CD4-positive, alpha-beta T cell treated with Interleukin-10 for 1 hour (primary cell): ENCODE measurements around the gene LRIF1.
"Not testable (repeated sequence)": the region's sequence is repeated elsewhere in the genome, so short reads cannot be mapped to it uniquely, and the experiment has no call there.

Experiments used
- DNase-seq: peaks from one replicate; pipeline ENCODE4 v3.0.0-alpha.2; 2020

Gene LRIF1

DNA sequence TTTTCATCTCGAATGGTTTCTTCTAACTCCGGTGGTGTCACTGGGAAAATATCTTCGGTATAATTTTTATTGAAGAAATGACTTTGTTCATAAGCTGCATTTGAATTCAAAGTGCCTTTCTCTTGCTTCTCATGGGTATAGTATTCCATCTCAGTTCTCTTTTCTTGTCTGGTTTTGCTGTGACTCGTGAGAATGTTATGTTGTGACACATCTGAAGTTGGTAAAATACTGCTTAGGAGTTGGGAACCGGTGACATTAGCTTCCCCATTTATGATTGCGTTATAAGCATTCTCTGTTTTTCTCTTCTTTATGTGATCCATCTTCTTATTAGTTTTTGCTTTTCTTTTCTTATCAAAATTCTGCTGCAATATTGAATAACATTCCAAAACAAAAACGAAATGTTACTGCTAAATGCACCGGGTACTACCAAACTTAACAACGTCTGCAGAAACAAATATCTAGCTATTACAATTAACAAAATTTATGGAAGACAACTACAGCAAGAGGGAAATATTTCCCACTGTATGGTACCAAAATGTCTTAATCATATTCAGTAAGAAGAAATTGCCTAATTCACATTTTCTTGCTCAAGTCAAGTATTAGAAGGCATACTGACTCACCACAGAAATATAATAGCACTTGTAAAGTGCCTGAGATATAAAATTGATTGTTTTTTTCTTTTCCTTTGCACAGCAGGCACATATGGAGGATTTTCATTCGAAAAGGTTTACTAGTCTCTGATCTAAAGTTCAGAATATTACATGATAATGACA lies 15.5 kb downstream of the LRIF1 start:
- no peak for DNase-seq

DNA sequence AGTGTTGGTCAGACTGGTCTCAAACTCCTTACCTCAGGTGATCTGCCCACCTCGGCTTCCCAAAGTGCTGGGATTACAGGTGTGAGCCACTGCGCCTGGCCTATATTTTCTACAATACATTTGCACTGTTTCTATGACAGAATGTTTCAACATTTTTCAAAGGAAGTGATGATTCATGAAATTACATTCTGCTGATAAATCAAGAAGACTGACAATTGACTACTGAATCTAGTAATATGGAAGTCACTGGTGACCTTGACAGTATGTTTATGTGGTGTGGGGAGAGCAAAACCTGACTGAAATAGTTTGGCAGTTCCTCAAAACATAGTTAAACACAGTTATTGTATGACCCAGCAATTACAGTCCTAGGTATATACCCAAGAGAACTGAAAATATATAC lies 18.1 kb downstream of the LRIF1 start:
- DNase-seq = no peak

DNA sequence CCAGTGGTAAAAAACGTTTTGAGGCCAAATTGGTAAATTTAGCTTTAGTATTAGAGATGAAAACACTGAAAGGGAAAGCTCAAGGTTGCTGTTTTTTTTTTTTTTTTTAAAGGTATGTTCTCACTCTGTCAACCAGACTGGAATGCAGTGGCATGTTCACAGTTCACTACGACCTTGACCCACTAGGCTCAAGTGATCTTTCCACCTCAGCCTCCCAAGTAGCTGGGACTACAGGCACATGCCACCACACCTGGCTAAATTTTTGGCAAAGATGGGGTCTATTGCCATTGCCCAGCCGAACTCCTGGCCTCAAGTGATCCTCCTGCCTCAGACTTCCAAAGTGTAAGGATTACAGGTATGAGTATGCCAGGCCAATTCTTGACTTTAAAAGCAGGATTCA lies 18.9 kb downstream of the LRIF1 start:
- no peak for DNase-seq

DNA sequence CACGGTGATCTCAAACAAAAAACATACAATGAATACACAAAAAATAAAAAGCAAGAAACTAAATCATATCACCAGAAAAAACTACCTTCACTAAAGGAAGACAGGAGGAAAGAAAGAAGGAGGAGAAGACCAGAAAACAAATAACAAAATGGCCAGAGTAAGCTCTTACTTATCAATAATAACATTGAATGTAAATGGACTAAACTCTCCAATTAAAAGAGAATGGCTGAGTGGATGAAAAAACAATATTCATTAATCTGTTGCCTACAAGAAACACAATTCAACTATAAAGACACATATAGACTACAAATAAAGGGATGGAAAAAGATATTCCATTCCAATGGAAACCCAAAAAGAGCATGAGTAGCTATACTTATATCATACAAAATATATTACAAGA lies 27.2 kb downstream of the LRIF1 start:
- no peak for DNase-seq

DNA sequence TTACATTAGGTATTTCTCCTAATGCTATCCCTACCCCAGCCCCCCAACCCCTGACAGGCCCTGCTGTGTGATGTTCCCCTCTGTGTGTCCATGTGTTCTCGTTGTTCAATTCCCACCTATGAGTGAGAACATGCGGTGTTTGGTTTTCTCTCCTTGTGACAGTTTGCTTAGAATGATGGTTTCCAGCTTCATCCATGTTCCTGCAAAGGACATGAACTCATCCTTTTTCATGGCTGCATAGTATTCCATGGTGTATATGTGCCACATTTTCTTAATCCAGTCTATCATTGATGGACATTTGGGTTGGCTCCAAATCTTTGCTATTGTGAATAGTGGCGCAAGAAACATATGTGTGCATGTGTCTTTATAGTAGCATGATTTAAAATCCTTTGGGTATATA lies 32.6 kb downstream of the LRIF1 start:
- DNase-seq = not testable (repeated sequence)

DNA sequence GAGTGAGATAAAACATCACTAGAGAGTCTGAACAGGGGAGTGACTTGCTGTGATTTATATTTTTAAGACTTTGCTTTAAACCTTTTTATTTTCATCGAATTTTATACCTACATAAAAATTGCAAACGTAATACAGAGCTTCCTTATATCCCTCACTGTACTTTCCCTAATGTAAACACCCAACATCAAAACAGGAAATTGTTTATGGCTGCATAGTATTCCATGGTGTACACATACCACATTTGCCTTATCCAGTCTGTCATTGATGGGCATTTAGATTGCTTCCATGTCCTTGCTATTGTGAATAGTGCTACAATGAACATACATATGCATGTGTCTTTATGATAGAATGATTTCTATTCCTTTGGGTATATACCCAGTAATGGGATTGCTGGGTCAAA lies 34.8 kb downstream of the LRIF1 start:
- DNase-seq = no peak

DNA sequence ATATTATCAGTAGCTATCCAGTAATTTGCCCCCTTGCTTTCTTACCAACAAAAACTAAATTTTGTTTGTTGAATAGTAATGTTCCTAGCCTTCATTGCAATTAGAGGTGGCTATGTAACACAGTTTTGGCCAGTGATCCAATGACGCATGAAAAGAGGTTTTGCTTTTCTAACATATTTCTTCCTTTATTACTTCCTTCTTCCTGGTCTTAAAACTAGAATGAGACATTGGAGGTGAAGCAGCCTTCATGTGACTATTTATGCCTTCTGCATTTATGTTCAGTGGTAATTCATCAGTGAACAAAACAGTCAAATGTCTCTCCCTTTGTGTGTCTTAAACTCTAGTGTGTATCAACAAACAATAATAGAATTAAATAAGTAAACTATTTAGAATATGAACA lies 35.5 kb downstream of the LRIF1 start:
- DNase-seq = no peak

DNA sequence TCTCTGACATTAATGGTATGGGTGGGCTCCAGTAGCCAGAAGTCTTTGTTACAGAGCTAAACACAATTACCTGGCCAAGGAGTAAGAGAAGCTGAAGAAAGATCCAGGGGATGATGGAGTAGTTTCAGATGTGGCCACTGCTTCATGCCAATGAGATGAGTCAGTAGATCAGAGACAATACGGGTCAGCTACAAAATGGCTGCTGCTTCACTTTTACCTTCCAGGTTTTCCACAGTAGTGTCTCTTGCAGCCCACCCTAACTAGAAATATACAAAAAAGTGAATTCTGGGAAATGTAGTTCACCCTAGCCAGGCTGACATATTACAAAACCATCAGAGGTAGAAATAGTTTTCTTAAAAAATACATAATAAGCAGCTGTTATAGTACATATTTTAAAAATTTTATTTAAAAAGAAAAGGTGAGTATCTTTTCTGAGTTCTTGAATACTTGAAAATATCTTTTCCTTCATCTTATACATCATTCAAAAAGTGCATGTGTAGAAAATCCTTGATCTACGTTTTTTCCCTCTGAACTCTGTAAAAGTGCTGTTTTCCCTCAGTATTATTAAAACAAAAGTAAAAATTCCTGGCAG lies 36.1 kb downstream of the LRIF1 start:
- no peak for DNase-seq

DNA sequence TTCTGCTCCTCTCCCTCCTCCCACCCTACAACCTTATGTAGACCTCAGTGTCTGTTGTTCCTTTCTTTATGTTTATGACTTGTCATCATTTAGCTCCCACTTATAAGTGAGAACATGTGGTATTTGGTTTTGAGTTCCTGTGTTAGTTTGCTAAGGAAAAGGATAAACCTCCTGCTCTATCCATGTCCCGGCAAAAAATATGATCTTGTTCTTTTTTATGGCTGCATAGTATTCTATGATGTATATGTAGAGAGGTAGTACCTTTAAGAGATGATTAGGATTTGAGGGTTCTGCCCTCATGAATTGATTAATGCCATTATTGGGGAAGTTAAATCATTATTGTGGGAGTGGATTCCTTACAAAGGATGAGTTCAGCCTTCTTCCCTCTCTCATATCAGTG lies 41.8 kb downstream of the LRIF1 start:
- DNase-seq = no peak

DNA sequence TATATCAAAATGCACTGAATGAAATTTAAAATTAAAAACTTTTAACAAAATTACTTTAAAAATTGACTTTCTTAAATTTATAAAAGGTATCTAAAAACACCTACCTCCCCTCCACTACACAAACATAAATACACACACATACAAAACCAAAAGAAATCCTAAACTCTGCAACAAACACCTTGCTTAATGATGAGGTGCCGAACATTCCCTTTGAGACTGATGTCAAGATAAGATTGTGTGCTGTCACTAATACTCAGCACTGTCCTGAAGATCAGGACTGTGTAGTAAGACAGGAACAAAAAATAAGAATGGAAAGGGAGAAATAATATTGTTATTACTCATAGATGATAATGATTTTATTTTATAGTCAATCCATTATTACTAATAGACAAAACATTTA lies 45.7 kb downstream of the LRIF1 start:
- DNase-seq = no peak

DNA sequence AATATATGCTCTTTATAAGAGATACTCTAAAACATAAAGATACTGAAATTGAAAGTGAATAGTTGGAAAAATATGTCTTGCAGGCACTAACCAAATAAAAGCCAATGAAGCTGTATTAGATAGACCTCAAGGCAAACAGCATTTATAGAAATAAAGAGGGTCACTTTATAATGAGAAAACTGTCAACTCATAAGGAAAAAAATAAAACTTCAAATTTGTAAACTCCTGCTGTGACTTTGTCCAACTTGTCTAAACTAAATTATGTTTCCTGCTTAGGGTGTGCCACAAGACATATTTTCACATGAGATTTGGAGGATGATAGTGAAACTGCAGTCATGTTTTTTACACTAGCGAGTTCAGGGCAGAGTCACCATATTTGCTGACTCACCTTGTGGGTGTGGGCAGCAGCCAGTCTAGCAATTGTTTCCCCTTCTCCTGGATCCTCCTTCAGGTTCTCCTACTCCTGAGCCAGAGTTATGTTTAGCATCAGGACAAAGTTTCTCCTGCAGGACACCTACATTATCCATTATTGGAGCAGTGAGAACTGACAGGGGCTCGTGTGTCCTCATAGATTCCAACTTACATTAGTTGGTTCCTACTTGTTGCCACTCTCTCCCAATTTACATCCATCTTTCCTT lies 46.9 kb downstream of the LRIF1 start:
- no peak for DNase-seq

DNA sequence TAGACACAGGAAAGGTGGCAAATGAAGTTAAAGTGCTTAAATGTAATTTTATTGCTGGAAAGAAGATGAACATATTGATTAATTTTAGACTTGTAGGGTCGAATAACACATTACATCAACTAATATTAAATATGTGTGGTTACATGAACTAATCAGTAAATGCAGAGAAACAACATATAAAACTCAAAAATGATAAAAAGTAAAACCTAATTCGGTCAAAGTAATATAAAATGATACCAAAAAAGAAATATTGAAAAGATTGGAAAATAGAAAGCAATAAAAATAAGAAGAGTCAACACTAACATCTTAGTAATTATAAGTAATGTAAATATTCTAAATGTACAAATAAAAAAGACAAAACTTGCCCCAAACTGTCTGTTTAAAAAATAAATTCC lies 47.5 kb downstream of the LRIF1 start:
- no peak for DNase-seq

DNA sequence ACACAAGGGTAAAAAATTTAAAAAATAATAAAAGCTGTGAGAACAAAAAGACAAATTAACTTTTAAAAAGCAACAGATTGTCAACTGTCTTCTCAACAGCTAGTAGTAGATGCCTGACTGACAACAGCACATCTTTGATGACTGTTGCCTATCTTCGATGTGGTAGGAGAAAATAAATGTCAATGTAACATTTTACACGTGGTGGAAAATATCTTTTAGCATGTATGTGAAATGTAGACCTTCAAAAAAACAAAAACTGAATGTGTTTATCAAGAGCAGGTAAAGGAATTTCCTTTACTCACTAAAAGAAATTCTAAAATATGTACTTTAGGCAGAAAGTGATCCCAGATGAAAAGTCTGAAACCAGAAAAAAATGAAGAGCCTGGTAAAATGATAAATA lies 47.9 kb downstream of the LRIF1 start:
- no peak for DNase-seq

DNA sequence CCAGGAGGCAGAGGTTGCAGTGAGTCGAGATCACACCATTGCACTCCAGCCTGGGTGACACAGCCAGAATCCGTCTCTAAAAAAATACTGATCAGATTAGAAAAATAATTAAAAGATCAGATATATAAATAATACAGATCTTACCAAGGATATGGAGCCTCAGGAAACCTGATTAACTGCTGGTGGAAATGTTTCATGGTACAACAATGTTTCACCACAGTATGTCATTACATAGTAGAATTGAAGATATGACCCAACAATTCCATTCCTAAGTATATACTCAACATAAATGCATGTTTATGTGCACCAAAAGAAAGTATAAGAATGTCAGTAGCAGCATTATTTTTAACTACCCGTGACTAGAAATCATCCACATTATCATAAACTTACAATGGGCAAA lies 49.0 kb downstream of the LRIF1 start:
- no peak for DNase-seq

DNA sequence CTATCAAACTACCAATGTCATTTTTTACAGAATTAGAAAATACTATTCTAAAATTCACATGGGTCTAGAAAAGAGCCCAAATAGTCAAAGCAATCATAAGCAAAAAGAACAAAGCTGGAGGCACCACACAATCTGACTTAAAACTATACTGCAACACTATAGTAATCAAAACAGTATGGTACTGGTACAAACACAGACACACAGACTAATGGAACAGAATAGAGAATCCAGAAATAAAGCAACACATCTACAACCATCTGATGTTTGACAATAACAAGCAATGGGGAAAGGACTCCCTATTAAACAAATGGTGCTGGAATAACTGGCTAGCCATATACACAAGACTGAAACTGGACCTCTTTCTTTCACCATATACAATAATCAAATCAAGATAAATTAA lies 50.9 kb downstream of the LRIF1 start:
- no peak for DNase-seq

DNA sequence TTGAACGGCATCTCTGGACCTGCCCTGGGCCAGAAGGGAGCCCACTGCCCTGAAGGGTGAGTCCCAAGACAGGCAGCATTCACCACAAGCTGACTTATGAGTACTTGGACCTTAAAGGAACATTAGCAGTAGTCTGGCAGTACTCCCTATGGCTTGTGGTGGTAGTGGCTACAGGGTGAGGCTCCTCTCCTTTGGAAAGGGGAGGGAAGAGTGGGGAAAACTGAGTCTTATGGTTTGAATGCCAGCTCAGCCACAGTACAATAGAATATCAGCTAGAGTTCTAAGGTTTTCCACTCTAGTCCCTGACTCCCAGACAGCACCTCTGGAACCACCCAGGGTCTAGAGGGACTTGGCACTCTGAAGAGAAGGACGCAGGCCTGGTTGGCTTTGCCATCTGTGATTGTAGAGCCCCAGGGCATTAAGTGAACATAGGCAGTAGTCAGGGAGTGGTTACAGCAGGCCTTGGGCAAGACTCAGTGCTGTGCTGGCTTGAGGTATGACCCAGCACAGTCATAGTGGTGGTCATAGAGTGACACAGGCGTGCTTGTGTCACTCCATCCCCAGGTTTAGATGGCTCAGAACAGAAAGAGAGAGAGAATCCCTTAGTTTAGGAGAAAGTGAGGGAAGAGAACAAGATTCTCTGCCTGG lies 59.7 kb downstream of the LRIF1 start:
- DNase-seq = no peak

DNA sequence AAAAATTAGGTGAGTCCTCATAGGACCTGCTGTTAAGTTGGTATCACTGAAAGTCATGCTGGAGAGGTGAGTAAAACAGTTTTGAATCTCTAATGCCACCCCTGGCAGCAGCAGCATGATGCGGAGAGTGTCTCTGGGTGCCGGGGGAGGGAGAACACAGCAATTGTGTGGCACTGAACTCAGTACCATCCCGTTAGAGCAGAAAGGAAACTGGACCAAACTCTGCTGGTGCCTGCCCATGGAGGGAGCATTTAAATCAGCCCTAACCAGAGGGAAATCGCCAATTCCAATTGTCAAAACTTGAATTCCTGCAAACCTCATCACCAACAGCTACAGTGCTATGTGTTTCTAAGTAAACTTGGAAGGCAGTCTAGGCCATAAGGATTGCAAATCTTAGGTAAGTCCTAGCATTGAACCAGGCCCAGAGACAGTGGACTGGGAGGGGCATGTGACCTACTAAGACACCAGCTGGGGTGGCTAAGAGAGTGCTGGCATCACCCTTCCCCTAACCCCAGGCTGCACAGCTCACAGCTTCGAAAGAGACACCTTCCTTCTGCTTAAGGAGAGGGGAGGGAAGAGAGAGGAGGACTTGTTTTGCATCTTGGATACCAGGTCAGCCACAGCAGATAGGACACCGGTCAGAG lies 60.8 kb downstream of the LRIF1 start:
- DNase-seq = no peak

DNA sequence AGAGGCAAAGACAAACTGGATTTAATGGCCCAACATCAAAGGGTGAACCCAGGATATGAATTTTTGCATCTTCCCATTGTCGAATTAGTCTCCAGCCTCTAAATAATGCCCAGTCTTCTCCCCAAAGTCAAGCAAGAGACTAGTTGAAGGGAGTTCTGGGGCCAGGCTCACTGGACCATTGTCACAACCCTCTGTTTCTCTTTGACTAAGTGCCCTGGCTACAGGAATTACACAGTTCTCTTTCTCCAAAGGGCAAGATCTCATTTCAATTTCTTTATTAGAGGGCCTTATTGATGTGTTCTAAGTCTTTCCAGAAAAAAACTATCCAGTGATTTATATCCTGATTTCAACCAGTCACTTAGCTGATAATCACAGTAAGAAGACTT lies 64.3 kb downstream of the LRIF1 start:
- no peak for DNase-seq

DNA sequence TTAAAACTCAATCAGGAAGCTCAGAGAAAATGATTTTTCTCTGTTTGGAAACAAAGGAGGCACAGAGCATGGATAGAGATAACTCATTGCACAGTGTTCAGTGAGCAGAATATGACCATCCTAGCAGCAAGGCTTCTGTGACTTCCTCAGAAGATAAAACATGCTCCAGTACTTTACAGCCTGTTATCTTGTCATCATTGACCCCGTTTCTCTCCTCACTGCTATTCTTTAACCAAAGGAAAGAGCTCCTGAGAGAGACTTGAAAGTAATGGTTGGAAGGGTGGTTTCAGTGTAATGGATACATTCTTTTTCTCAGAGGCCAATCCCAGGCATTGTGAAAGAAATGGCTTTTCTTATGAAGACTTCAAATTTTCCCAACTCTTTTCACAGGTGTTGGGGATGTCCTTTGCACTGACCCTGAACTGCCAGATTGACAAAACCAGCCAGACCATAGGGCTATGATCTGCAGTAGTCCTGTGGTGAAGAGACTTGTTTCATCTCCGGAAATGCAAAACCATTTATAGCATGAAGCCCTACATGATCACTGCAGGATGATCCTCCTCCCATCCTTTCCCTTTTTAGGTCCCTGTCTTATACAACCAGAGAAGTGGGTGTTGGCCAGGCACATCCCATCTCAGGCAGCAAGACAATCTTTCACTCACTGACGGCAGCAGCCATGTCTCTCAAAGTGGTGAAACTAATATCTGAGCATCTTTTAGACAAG lies 64.8 kb downstream of the LRIF1 start:
- DNase-seq = no peak

DNA sequence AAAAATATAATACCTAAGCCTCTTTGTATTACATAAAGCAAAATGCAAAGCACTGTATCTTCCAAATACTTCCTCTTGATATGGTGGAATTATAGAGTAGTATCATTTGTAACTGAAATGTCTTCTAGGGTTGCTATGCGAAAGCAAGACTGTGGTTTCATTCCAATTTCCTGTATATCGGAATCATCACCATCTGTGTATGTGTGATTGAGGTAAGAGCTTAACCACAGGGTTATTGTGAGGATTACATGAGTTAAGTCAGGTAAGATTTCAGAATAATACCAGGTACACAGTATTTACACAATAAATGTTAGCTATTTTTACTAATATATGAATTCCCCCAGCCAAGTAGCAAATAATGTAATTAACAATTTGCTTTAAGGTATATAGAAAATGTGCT lies 66.0 kb downstream of the LRIF1 start:
- no peak for DNase-seq
